GM21717 (cell line): ENCODE data around the gene WIPF3.

Source experiments
- ATAC-seq: cut with Tn5 transposase; IDR thresholded peaks from one replicate; pipeline ENCODE4 v1.9.1; 2021; ENCODE audit warnings: mild to moderate bottlenecking, moderate library complexity; ENCODE audit not compliant: unreplicated experiment

The WIPF3 gene

GRCh38 chr7:29843726-29844125 is 37.4 kb downstream of the WIPF3 start:
- ATAC-seq: no peak

GRCh38 chr7:29844559-29844958 is 38.3 kb downstream of the WIPF3 start:
- no peak for ATAC-seq

- ATAC-seq: no peak
Measured at GRCh38 chr7:29847496-29847895, 41.2 kb downstream of the WIPF3 start.

- ATAC-seq: no peak
Measured at GRCh38 chr7:29847916-29848315, 41.6 kb downstream of the WIPF3 start.

GRCh38 chr7:29848941-29849340 is 42.6 kb downstream of the WIPF3 start:
- no peak for ATAC-seq

GRCh38 chr7:29851487-29851886 is 45.2 kb downstream of the WIPF3 start:
- ATAC-seq: no peak

GRCh38 chr7:29852457-29852856 is 46.1 kb downstream of the WIPF3 start:
- no peak for ATAC-seq

GRCh38 chr7:29853072-29853471 is 46.8 kb downstream of the WIPF3 start:
- no peak for ATAC-seq

GRCh38 chr7:29853789-29854188 is 47.5 kb downstream of the WIPF3 start:
- no peak for ATAC-seq

- no peak for ATAC-seq
Measured at GRCh38 chr7:29854257-29854938, 48.1 kb downstream of the WIPF3 start.

- ATAC-seq: no peak
Measured at GRCh38 chr7:29857654-29858053, 51.3 kb downstream of the WIPF3 start.

GRCh38 chr7:29858191-29858951 is 52.1 kb downstream of the WIPF3 start:
- no peak for ATAC-seq

- ATAC-seq: no peak
Measured at GRCh38 chr7:29859104-29859503, 52.8 kb downstream of the WIPF3 start.

- ATAC-seq: no peak
Measured at GRCh38 chr7:29859524-29860185, 53.3 kb downstream of the WIPF3 start.

GRCh38 chr7:29860186-29860585 is 53.9 kb downstream of the WIPF3 start:
- no peak for ATAC-seq

- no peak for ATAC-seq
Measured at GRCh38 chr7:29861884-29862283, 55.6 kb downstream of the WIPF3 start.

GRCh38 chr7:29864656-29865055 is 58.3 kb downstream of the WIPF3 start:
- no peak for ATAC-seq

GRCh38 chr7:29865526-29865925 is 59.2 kb downstream of the WIPF3 start:
- ATAC-seq: no peak

GRCh38 chr7:29866490-29866930 is 60.2 kb downstream of the WIPF3 start:
- no peak for ATAC-seq

- no peak for ATAC-seq
Measured at GRCh38 chr7:29871787-29872398, 65.6 kb downstream of the WIPF3 start.

- no peak for ATAC-seq
Measured at GRCh38 chr7:29873644-29874294, 67.5 kb downstream of the WIPF3 start.
